ENCODE measurements around the gene TYW5. TPM values are rescaled to one million over a fixed set of nuclear protein-coding genes. Genes with fewer than 3 reads are reported as not detected.
A peak's percentile ranks its signal among the peaks of the same experiment; 100 is the strongest.

TYW5 gene
- total and polyA plus RNA-seq, 2 of the 13 experiments (the other 11 are each of a cell fraction or from before 2014, with no cell fraction given): 8.3 to 14.6 TPM

GRCh38 chr2:199911052-199911876 lies 44.0 kb downstream of the TYW5 start, which contains the start of gene C2orf69 (continued):
- TF ChIP-seq ZNF362 (CRISPR knock-in tag; IDR thresholded peaks at IDR 0.05; ENCODE audit: borderline replicate concordance) (no peak; the same call in 1 of the 2 replicates), PCBP1 (IDR thresholded peaks at IDR 0.05; ENCODE audit: borderline replicate concordance, low read depth, low read length) (no peak), ZEB1 (IDR thresholded peaks at IDR 0.05; ENCODE audit: insufficient replicate concordance, low read depth) (no peak), MAFF (IDR thresholded peaks at IDR 0.05; ENCODE audit: low read depth, low read length) (no peak), ZNF230 (CRISPR knock-in tag; IDR thresholded peaks at IDR 0.05) (peak; percentile 57; the same call in 1 of the 2 replicates), ZNF513 (CRISPR knock-in tag; conservative IDR thresholded peaks at IDR 0.05) (no peak), JUN (CRISPR knock-in tag; IDR thresholded peaks at IDR 0.05) (no peak), ZNF556 (CRISPR knock-in tag; IDR thresholded peaks at IDR 0.05; ENCODE audit: borderline replicate concordance) (peak; percentile 92), BRCA1 (CRISPR knock-in tag; IDR thresholded peaks at IDR 0.05) (no peak), ELF1 (CRISPR knock-in tag; IDR thresholded peaks at IDR 0.05) (peak; percentile 40; the same call in 1 of the 2 replicates), ZNF282 (IDR thresholded peaks at IDR 0.05; ENCODE audit: partially characterized antibody) (no peak), ZBTB39 (CRISPR knock-in tag; IDR thresholded peaks at IDR 0.05) (no peak), DMAP1 (CRISPR knock-in tag; IDR thresholded peaks at IDR 0.05) (peak; percentile 92; the same call in 1 of the 2 replicates), SRSF1 (optimal IDR thresholded peaks at IDR 0.05; ENCODE audit: low read depth, low read length) (peak; percentile 79), PHF8 (CRISPR knock-in tag; IDR thresholded peaks at IDR 0.05) (peak; percentile 99), ZNF235 (CRISPR knock-in tag; IDR thresholded peaks at IDR 0.05; ENCODE audit: borderline replicate concordance) (peak; percentile 98), NKX3-1 (CRISPR knock-in tag; IDR thresholded peaks at IDR 0.05) (0 out of 2 replicates have a peak, but pooled peaks have one; percentile 70), ZNF160 (CRISPR knock-in tag; IDR thresholded peaks at IDR 0.05) (peak; percentile 83; the same call in 1 of the 2 replicates), PAF1 (CRISPR knock-in tag; IDR thresholded peaks at IDR 0.05) (no peak), ZNF770 (CRISPR knock-in tag; IDR thresholded peaks at IDR 0.05) (peak; percentile 56; the same call in 1 of the 2 replicates), PATZ1 (CRISPR knock-in tag; IDR thresholded peaks at IDR 0.05) (peak; percentile 37; the same call in 1 of the 2 replicates)
